ENCODE data around the gene TMEM38A.

TMEM38A gene

GRCh38 chr19:16660763-16661479 lies at the start of gene TMEM38A:
TSS of gene TMEM38A (plus strand) at chr19:16661139. CDS start at chr19:16661218, 79 bp downstream.
- DNase-seq = peak; percentile 77

DNA sequence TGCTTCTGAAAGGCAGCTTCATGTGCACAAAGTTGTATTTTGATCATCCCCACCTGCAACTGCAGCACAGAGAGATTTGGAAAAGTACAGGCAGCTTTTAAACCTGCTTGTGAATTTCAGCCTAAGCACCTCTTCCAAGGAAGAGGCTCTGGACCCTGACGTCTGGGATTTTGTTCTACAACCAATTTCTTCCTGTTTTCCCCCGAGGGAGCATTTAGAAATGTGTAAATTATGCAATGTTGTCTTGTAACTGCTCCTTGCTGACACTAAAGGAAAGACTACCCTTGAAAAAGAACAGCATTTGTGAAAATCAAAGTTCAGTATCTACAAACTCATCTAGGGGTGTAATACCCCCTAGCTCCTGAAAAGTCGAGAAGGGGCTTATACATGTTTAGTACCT lies 48.3 kb upstream of the TMEM38A start:
- no peak for DNase-seq

GRCh38 chr19:16613841-16614240 lies 47.1 kb upstream of the TMEM38A start:
- DNase-seq = no peak

- no peak for DNase-seq
These were observed 46.0 kb upstream of the TMEM38A start for GRCh38 chr19:16614941-16615340.

- DNase-seq = no peak
These were observed 45.1 kb upstream of the TMEM38A start for GRCh38 chr19:16615808-16616207.

DNA sequence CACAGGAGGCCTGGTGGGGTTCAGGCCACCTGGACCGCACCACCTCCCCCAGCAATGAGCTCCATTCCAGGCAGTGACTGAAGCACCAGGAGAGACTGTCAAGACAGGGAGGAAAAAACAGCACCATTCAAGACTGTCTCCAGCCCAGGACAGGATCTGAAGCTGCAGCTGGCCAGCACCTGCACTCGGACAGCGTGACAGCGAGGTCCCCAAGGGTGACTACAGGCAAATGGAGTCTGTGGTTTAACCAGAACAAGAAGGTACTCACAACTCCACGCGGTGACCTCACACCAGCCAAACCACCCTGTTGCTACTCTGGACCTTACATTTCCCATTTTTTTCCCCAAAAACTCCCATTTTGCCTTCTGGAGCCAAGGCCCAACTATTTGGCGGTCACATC lies 42.7 kb upstream of the TMEM38A start:
- DNase-seq = no peak

GRCh38 chr19:16619457-16619856 lies 41.5 kb upstream of the TMEM38A start:
- no peak for DNase-seq

- DNase-seq = no peak
These were observed 40.9 kb upstream of the TMEM38A start for GRCh38 chr19:16620018-16620417.

- no peak for DNase-seq
These were observed 40.4 kb upstream of the TMEM38A start for GRCh38 chr19:16620584-16620983.

- DNase-seq = no peak
These were observed 39.7 kb upstream of the TMEM38A start for GRCh38 chr19:16621165-16621800.

- no peak for DNase-seq
These were observed 37.9 kb upstream of the TMEM38A start for GRCh38 chr19:16623066-16623465.

- DNase-seq = no peak
These were observed 37.4 kb upstream of the TMEM38A start for GRCh38 chr19:16623576-16623975.

GRCh38 chr19:16624236-16624635 lies 36.7 kb upstream of the TMEM38A start:
- DNase-seq = no peak

- no peak for DNase-seq
These were observed 35.6 kb upstream of the TMEM38A start for GRCh38 chr19:16625163-16625958.

GRCh38 chr19:16626796-16627192 lies 34.1 kb upstream of the TMEM38A start:
- no peak for DNase-seq

- peak; percentile 47 for DNase-seq
These were observed 33.6 kb upstream of the TMEM38A start for GRCh38 chr19:16627193-16627927.

- no peak for DNase-seq
These were observed 33.1 kb upstream of the TMEM38A start for GRCh38 chr19:16627928-16628182.

- DNase-seq = peak; percentile 99
These were observed 32.6 kb upstream of the TMEM38A start, which contains the start of gene MED26 for GRCh38 chr19:16628183-16628983. TSS of gene MED26 (minus strand) at chr19:16628204. CDS start at chr19:16627943, 261 bp downstream.

DNA sequence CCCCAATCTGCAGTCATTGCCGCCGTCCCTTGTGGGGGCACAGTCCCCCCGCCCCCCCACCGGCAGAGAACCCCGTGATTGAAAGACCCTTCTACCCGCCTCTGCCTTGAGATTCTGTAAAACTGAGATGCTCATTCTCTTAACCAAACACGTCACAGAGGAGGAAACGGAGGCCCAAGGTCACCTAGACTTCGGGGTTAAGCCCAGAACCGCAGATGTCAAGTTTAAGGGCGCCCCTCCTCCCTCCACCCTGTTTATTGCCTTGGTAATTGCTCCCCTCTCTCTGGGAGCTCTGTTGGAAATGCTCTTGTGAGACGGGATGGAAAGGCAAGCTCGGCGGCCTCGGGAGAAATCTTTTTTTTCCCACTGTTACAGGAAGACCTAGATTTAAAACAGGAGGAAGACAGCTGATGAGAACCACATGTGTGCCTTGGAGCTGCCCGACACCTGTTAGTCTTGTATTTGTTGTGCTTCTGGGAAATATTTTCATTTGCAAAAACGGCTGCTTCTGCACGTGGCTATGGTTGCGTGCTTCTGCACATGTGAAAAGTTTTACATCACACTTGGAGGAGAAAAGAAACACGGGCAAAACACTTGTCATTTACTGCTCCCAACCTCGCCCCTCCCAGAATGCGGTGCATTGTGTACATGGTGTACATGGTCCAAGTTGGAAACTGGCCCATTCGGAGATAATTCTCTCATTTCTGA lies 31.8 kb upstream of the TMEM38A start:
- DNase-seq = peak; percentile 85

GRCh38 chr19:16631465-16631864 lies 29.5 kb upstream of the TMEM38A start:
- no peak for DNase-seq

DNA sequence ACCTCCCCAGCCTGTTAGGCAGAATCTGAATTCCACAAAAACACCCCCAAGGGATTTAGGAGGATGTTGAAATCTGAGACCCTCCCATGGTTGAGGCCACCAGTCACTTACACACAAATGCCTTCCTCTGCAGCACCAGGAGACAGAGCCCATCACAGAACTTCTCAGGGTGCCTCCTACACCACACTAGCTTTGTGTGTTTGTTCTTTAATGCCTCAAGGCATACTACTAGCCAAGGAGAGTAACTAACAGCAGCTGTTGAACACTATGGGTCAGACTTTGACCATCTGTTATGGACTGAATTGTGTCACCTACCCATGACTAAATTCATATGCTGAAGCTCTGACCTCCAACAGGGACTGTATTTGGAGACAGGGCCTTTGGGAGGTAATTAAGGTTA lies 23.4 kb upstream of the TMEM38A start:
- DNase-seq = no peak

GRCh38 chr19:16638666-16639065 lies 22.3 kb upstream of the TMEM38A start:
- no peak for DNase-seq
